Hepatocyte (in vitro differentiated cells): Measurements from ENCODE around the gene ADGRF3. TPM values are rescaled to one million over a fixed set of nuclear protein-coding genes. Genes with fewer than 3 reads are reported as not detected.

ENCODE experiments used
- DNase-seq: peaks from one replicate; pipeline ENCODE4 v3.0.0-alpha.2; 2016; ENCODE audit warnings: low spot score
- H2AFZ ChIP-seq: fragments of 200-600 bp; sonication (generic); 2 replicates; pipeline ENCODE4 v1.6.0; 2016; ENCODE audit warnings: antibody characterized with exemption, mild to moderate bottlenecking
- H3K27ac ChIP-seq: fragments of 200-600 bp; sonication (generic); 2 replicates; pipeline ENCODE4 v1.5.1; 2016; ENCODE audit warnings: mild to moderate bottlenecking
- H3K27me3 ChIP-seq: fragments of 200-600 bp; sonication (generic); 2 replicates; pipeline ENCODE4 v1.6.1; 2016
- H3K36me3 ChIP-seq: fragments of 200-600 bp; sonication (generic); replicated peaks from 2 replicates; pipeline ENCODE4 v1.5.1; 2016; ENCODE audit warnings: low read depth; ENCODE audit not compliant: insufficient read depth
- H3K4me1 ChIP-seq: fragments of 200-600 bp; sonication (generic); 2 replicates; pipeline ENCODE4 v1.5.1; 2016; ENCODE audit warnings: mild to moderate bottlenecking, moderate library complexity; ENCODE audit not compliant: insufficient read depth
- H3K4me2 ChIP-seq: fragments of 200-600 bp; sonication (generic); 2 replicates; pipeline ENCODE4 v1.6.0; 2016
- H3K4me3 ChIP-seq: fragments of 200-600 bp; sonication (generic); 2 replicates; pipeline ENCODE4 v1.5.1; 2016; ENCODE audit warnings: mild to moderate bottlenecking
- H3K79me2 ChIP-seq: fragments of 200-600 bp; sonication (generic); 2 replicates; pipeline ENCODE4 v1.6.0; 2017; ENCODE audit warnings: mild to moderate bottlenecking
- H3K9me2 ChIP-seq: fragments of 200-600 bp; sonication (generic); replicated peaks from 2 replicates; pipeline ENCODE4 v1.6.0; 2017; ENCODE audit warnings: mild to moderate bottlenecking; ENCODE audit not compliant: insufficient read depth
- H3K9me3 ChIP-seq: fragments of 200-600 bp; sonication (generic); 2 replicates; pipeline ENCODE4 v1.5.1; 2016; ENCODE audit warnings: low read depth, mild to moderate bottlenecking
- H4K20me1 ChIP-seq: fragments of 200-600 bp; sonication (generic); 2 replicates; pipeline ENCODE4 v1.6.0; 2016; ENCODE audit warnings: mild to moderate bottlenecking; ENCODE audit not compliant: insufficient read depth, poor library complexity, severe bottlenecking
- EZH2 ChIP-seq: fragments of 200-600 bp; sonication (generic); IDR thresholded peaks from 2 replicates; pipeline ENCODE4 v1.6.1; 2016; ENCODE audit warnings: antibody characterized with exemption, mild to moderate bottlenecking, borderline replicate concordance
- EZH2phosphoT487 ChIP-seq: fragments of 200-600 bp; sonication (generic); IDR thresholded peaks from one replicate; pipeline ENCODE4 v1.6.1; 2018; ENCODE audit warnings: antibody characterized with exemption, mild to moderate bottlenecking, low read depth, moderate library complexity; ENCODE audit not compliant: unreplicated experiment, severe bottlenecking
- WGBS: methylation state at CpG from one replicate; pipeline ENCODE4 v1.1.6; 2016; ENCODE audit warnings: low lambda C conversion rate; ENCODE audit errors: missing lambda C conversion rate; 5-methylcytosine and 5-hydroxymethylcytosine counted together
- polyA plus RNA-seq: library from polyadenylated mRNA; unstranded; fragments of >200 nt; fragmentation: Nextera tagmentation; extraction: Ambion mirVana; gene quantifications from 2 replicates; pipeline ENCODE4 v1.2.1, GENCODE V29; 2016
- total RNA-seq: library from RNA; depleted of rRNA; stranded (reverse); fragments of >200 nt; gene quantifications from 2 replicates; pipeline ENCODE4 v1.2.3, GENCODE V29; 2014
- TF ChIP-seq, protein P1 (sequence below): fragments of 200-600 bp; sonication (generic); IDR thresholded peaks from 2 replicates; pipeline ENCODE4 v1.5.1; 2016; ENCODE audit warnings: antibody characterized with exemption, mild to moderate bottlenecking; ENCODE audit not compliant: poor library complexity

The ADGRF3 gene
- total and polyA plus RNA-seq, 2 experiments from 2014 or later: 0.63 to 1.3 TPM

- Histone ChIP-seq H3K4me2 (no peak overlapping the region), H3K9me2 (no peaks in the 10 kb centered on the region), H3K4me1 (no peaks in the 10 kb centered on the region), H3K27me3 (no peaks in the 10 kb centered on the region), H3K4me3 (no peak overlapping the region), H3K36me3 (no peaks in the 10 kb centered on the region), H3K79me2 (no peaks in the 10 kb centered on the region), H3K27ac (no peak overlapping the region), H2AFZ (no peak overlapping the region), H4K20me1 (no peaks in the 10 kb centered on the region), H3K9me3 (no peaks in the 10 kb centered on the region)
- DNase-seq: no peak
- WGBS: 96% methylated on average over 3 of the region's 3 CpGs
- TF ChIP-seq EZH2phosphoT487: no peak
- no peak for TF ChIP-seq EZH2
- TF ChIP-seq, protein P1, sequence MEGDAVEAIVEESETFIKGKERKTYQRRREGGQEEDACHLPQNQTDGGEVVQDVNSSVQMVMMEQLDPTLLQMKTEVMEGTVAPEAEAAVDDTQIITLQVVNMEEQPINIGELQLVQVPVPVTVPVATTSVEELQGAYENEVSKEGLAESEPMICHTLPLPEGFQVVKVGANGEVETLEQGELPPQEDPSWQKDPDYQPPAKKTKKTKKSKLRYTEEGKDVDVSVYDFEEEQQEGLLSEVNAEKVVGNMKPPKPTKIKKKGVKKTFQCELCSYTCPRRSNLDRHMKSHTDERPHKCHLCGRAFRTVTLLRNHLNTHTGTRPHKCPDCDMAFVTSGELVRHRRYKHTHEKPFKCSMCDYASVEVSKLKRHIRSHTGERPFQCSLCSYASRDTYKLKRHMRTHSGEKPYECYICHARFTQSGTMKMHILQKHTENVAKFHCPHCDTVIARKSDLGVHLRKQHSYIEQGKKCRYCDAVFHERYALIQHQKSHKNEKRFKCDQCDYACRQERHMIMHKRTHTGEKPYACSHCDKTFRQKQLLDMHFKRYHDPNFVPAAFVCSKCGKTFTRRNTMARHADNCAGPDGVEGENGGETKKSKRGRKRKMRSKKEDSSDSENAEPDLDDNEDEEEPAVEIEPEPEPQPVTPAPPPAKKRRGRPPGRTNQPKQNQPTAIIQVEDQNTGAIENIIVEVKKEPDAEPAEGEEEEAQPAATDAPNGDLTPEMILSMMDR: no peak
These were observed 66.7 kb downstream of the ADGRF3 start for GRCh38 chr2:26279886-26280285.

- no peak overlapping the region for H3K27ac ChIP-seq
- WGBS: 91% methylated on average over 4 of the region's 4 CpGs
These were observed 69.9 kb downstream of the ADGRF3 start for GRCh38 chr2:26276484-26277227.

DNA sequence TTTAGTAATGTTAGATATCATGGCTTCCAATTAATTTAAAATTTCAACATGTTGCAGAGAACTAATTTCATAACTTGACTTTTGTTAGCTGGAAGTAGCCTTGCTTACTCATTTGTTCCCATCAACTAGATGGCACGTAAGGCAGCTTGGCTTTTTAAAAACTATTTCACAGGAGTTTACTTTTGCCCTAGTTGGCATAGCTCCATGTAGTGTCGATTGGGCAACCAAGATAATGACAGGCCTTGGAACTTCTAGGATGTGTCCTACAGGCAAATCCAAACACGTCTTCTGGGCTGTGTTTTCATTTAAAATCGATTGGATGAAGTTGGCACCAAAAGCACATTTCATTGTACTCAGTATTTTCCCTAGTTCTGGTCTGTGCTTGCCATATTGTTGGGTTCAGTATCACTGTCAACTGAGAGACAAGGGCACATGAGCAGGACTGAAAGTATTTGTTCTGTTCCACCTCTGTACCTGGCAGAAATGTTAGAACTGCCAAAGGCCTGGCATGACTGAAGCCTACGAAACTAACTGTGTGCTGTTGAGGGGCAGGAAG lies 72.5 kb downstream of the ADGRF3 start:
- Histone ChIP-seq H3K4me3 (no peak overlapping the region), H3K36me3 (no peaks in the 10 kb centered on the region), H3K4me1 (no peaks in the 10 kb centered on the region), H3K79me2 (no peaks in the 10 kb centered on the region), H4K20me1 (no peaks in the 10 kb centered on the region), H2AFZ (no peak overlapping the region), H3K27me3 (no peaks in the 10 kb centered on the region), H3K27ac (peak overlapping the region; percentile 59), H3K4me2 (no peak overlapping the region), H3K9me2 (no peaks in the 10 kb centered on the region), H3K9me3 (no peaks in the 10 kb centered on the region)
- 70% methylated on average over 5 of the region's 5 CpGs for WGBS
- peak; percentile 70 for DNase-seq
- TF ChIP-seq EZH2 (no peak), EZH2phosphoT487 (no peak)
- TF ChIP-seq, protein P1: no peak

More at GRCh38 chr2:26276484-26277227, 69.9 kb downstream of the ADGRF3 start:
- TF ChIP-seq EZH2phosphoT487 (no peak), EZH2 (no peak)
- TF ChIP-seq, protein P1: no peak
- H2AFZ ChIP-seq: no peak overlapping the region
- H3K79me2 ChIP-seq: no peaks in the 10 kb centered on the region
- H3K27me3 ChIP-seq: no peaks in the 10 kb centered on the region
- no peaks in the 10 kb centered on the region for H4K20me1 ChIP-seq
- no peak for DNase-seq
- H3K9me3 ChIP-seq: no peaks in the 10 kb centered on the region
- H3K36me3 ChIP-seq: no peaks in the 10 kb centered on the region
- no peak overlapping the region for H3K4me2 ChIP-seq
- H3K9me2 ChIP-seq: no peaks in the 10 kb centered on the region
- no peaks in the 10 kb centered on the region for H3K4me1 ChIP-seq
- H3K4me3 ChIP-seq: no peak overlapping the region
